Measurements from ENCODE around the gene P2RY6. TPM values are rescaled to one million over a fixed set of nuclear protein-coding genes. Genes with fewer than 3 reads are reported as not detected.

Gene P2RY6
- total and polyA plus RNA-seq, 12 donors: 0.83 to 13.0 (median 1.8) TPM

DNA sequence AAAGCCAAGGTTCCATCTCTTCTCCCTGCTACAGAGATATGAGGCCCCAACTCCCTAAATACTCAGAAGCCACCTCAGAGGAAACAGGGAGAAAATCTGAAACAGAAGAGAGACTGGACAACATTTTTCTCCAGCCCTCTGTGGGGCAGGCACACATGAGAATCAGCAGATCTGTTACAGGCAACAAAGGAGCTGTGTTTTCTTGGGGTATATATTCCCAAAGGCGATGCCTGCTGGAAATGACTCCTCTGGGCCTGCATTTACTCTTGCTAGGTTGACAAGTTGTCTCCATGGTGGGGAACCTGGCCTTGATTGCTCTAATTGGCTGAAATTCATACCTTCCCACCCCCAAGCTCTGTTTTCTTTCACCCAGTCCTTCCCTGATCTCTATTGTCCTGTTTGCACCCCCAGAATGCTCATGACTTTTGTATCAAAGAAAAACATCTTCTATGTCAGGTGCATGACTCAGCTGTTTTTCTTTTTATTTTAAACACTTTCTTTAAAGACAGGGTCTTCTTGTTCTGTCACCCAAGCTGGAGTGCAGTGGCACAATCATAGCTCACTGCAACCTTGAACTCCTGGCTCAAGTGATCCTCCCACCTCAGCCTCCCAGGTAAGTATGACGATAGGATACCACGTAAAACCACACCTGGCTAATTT lies 23.5 kb upstream of the P2RY6 start:
- no peaks in the 10 kb centered on the region for H3K9me3 ChIP-seq
- WGBS, 2 donors: 77 to 94% methylated on average over 3 of the region's 3 CpGs
- H3K4me1 ChIP-seq: peaks cover 0 to 8% (median 0%) of the 10 kb centered on the region in 9 donors
- no peaks in the 10 kb centered on the region for H3K27me3 ChIP-seq
- no peak overlapping the region for H3K4me3 ChIP-seq
- DNase-seq: no peak
- no peak overlapping the region for H3K27ac ChIP-seq
- no peak for ATAC-seq
- intact Hi-C loops (cut with DNase I): loop anchor here in 3 of 10 donors (5.0 to 10.0 kb wide), 2 partner anchors 324 to 421 kb away; no protein-coding TSS in a partner anchor
- no peaks in the 10 kb centered on the region for H3K36me3 ChIP-seq
- TF ChIP-seq, protein P1, sequence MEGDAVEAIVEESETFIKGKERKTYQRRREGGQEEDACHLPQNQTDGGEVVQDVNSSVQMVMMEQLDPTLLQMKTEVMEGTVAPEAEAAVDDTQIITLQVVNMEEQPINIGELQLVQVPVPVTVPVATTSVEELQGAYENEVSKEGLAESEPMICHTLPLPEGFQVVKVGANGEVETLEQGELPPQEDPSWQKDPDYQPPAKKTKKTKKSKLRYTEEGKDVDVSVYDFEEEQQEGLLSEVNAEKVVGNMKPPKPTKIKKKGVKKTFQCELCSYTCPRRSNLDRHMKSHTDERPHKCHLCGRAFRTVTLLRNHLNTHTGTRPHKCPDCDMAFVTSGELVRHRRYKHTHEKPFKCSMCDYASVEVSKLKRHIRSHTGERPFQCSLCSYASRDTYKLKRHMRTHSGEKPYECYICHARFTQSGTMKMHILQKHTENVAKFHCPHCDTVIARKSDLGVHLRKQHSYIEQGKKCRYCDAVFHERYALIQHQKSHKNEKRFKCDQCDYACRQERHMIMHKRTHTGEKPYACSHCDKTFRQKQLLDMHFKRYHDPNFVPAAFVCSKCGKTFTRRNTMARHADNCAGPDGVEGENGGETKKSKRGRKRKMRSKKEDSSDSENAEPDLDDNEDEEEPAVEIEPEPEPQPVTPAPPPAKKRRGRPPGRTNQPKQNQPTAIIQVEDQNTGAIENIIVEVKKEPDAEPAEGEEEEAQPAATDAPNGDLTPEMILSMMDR (IDR thresholded peaks at IDR 0.05): no peak

- DNase-seq (no peak), ATAC-seq (peak in 2 of 8 donors; percentile 18 to 37)
- Histone ChIP-seq H3K36me3 (no peaks in the 10 kb centered on the region), H3K27ac (no peak overlapping the region), H3K4me1 (peaks cover 0 to 8% (median 0%) of the 10 kb centered on the region in 9 donors), H3K9me3 (no peaks in the 10 kb centered on the region), H3K4me3 (no peak overlapping the region), H3K27me3 (no peaks in the 10 kb centered on the region)
- TF ChIP-seq, protein P1 (IDR thresholded peaks at IDR 0.05): no peak
- intact Hi-C loops (cut with DNase I): loop anchor here in 3 of 10 donors (5.0 to 10.0 kb wide), 2 partner anchors 325 to 422 kb away; no protein-coding TSS in a partner anchor
- 81 to 83% methylated on average over 5 of the region's 5 CpGs for WGBS, 2 donors
Measured at GRCh38 chr11:73249304-73249703, 22.8 kb upstream of the P2RY6 start.

- no peaks in the 10 kb centered on the region for H3K9me3 ChIP-seq
- no peaks in the 10 kb centered on the region for H3K36me3 ChIP-seq
- DNase-seq: no peak
- H3K27me3 ChIP-seq: no peaks in the 10 kb centered on the region
- 95% methylated on average over 11 of the region's 11 CpGs for WGBS, 2 donors
- H3K4me3 ChIP-seq: no peak overlapping the region
- H3K27ac ChIP-seq: no peak overlapping the region
- no peak for ATAC-seq
- intact Hi-C loops (cut with DNase I): loop anchor here in 3 of 10 donors (5.0 to 10.0 kb wide), 2 partner anchors 325 to 423 kb away; no protein-coding TSS in a partner anchor
- TF ChIP-seq, protein P1 (IDR thresholded peaks at IDR 0.05): no peak
- peaks cover 0 to 8% (median 0%) of the 10 kb centered on the region in 9 donors for H3K4me1 ChIP-seq
Measured at GRCh38 chr11:73249853-73250783, 22.0 kb upstream of the P2RY6 start.

DNA sequence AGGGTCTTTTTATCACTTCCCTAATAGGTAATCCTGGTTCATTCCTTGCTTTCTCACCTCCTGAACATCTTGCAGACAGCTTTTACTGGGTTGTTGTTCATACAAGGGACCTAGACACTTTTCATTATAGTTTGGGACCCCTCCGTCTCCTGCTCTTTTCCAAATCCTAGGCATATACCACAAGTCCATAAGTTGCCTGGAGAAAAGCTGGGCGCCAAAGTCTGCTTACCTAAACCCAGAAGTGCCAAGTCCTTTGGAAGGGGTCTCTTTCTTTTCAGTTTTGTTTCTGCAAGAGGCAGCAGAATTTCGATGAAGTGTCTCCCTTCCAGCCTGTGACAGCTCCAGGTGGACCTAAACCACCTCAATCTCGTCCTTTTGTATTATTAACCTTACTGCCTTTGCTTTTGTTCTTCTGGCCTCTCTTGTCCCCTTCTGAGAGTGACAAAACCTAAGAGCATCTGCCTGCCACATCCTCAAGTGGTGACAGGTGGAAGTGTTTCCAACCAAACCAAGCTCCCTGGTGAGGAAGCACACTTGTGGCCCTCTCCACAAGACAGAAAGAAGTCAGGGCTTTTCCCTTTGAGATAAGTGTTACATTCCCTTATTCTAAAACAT lies 19.5 kb upstream of the P2RY6 start:
- Histone ChIP-seq H3K36me3 (no peaks in the 10 kb centered on the region), H3K9me3 (no peaks in the 10 kb centered on the region), H3K27me3 (no peaks in the 10 kb centered on the region), H3K4me1 (peaks cover 3 to 9% (median 5%) of the 10 kb centered on the region in 9 donors), H3K4me3 (no peak overlapping the region), H3K27ac (no peak overlapping the region)
- DNase-seq (no peak), ATAC-seq (no peak)
- intact Hi-C loops (cut with DNase I): no loop called here
- WGBS, 2 donors: 59 to 79% methylated on average over 4 of the region's 4 CpGs
- TF ChIP-seq, protein P1 (IDR thresholded peaks at IDR 0.05): no peak

Data from heart right ventricle (tissue), 16 donors.